CD14-positive monocyte (primary cell): ENCODE measurements around the gene TLR10. TPM values are rescaled to one million over a fixed set of nuclear protein-coding genes. Genes with fewer than 3 reads are reported as not detected.

Experiments used
- DNase-seq, 3 donors: peaks; one replicate each; pipeline ENCODE4 v3.0.0-alpha.2; 2011 to 2022
- H2AFZ ChIP-seq: 2 replicates; pipeline ENCODE4 v1.6.0; 2012; ENCODE audit warnings: mild to moderate bottlenecking, low read depth, low read length, inconsistent platforms; ENCODE audit not compliant: insufficient read depth, poor library complexity, severe bottlenecking
- H3K27ac ChIP-seq, 2 donors: 1 replicate in 1 of 2; 2 replicates in 1 of 2; pipeline ENCODE4 v1.5.1; 2012 to 2013; ENCODE audit warnings: low read length in 2 of 2, control low read depth in 1 of 2, inconsistent platforms in 1 of 2, low read depth in 1 of 2, mild to moderate bottlenecking in 1 of 2
- H3K27me3 ChIP-seq, 2 donors: one replicate each; pipeline versions ENCODE4 v1.6.0 to v1.6.1; 2011 to 2013; ENCODE audit warnings: low read length in 2 of 2; ENCODE audit not compliant: control insufficient read depth in 2 of 2, insufficient read depth in 2 of 2
- H3K36me3 ChIP-seq, 2 donors: replicated peaks in 1 of 2; 1 replicate in 1 of 2; 2 replicates in 1 of 2; pipeline versions ENCODE4 v1.5.1 to v1.6.1; 2012 to 2013; ENCODE audit warnings: low read length in 2 of 2, control low read depth in 1 of 2, inconsistent platforms in 1 of 2, mild to moderate bottlenecking in 1 of 2; ENCODE audit not compliant: insufficient read depth in 2 of 2, control insufficient read depth in 1 of 2
- H3K4me1 ChIP-seq, 2 donors: 1 replicate in 1 of 2; 2 replicates in 1 of 2; pipeline versions ENCODE4 v1.5.1 to v1.6.1; 2012 to 2013; ENCODE audit warnings: low read length in 2 of 2, control low read depth in 1 of 2, inconsistent platforms in 1 of 2, mild to moderate bottlenecking in 1 of 2, moderate library complexity in 1 of 2; ENCODE audit not compliant: insufficient read depth in 2 of 2, control insufficient read depth in 1 of 2
- H3K4me2 ChIP-seq: replicated peaks from 2 replicates; pipeline ENCODE3; 2012; ENCODE audit warnings: low read length, moderate library complexity, mild to moderate bottlenecking; ENCODE audit not compliant: poor library complexity, severe bottlenecking; ENCODE audit errors: extremely low read depth
- H3K4me3 ChIP-seq, 3 experiments: fragments of 200-600 bp in 1 of 3; sonication (generic) in 1 of 3; replicated peaks in 1 of 3; 1 replicate in 2 of 3; 2 replicates in 1 of 3; pipeline ENCODE4 v1.5.1; 2011 to 2013; ENCODE audit warnings: low read length in 3 of 3, mild to moderate bottlenecking in 3 of 3, control low read depth in 2 of 3, low read depth in 2 of 3, inconsistent platforms in 1 of 3, moderate library complexity in 1 of 3
- H3K79me2 ChIP-seq: 2 replicates; pipeline ENCODE4 v1.6.0; 2012; ENCODE audit warnings: mild to moderate bottlenecking, control low read depth, inconsistent platforms, low read length, moderate library complexity; ENCODE audit not compliant: insufficient read depth
- H3K9ac ChIP-seq: 2 replicates; pipeline ENCODE4 v1.6.0; 2017; ENCODE audit warnings: low read length, mild to moderate bottlenecking; ENCODE audit not compliant: insufficient read depth, poor library complexity, severe bottlenecking
- H3K9me3 ChIP-seq, 2 donors: replicated peaks in 1 of 2; 1 replicate in 1 of 2; 2 replicates in 1 of 2; pipeline versions ENCODE4 v1.5.1 to v1.6.1; 2012 to 2013; ENCODE audit warnings: low read length in 2 of 2, control low read depth in 1 of 2; ENCODE audit not compliant: control insufficient read depth in 1 of 2, insufficient read depth in 1 of 2
- H4K20me1 ChIP-seq: 2 replicates; pipeline ENCODE4 v1.6.0; 2012; ENCODE audit warnings: mild to moderate bottlenecking, low read length, control low read depth, moderate library complexity; ENCODE audit not compliant: insufficient read depth
- H3K27ac Mint-ChIP-seq, 7 donors: one replicate each; pipeline ENCODE4 v1.8.0; 2020; ENCODE audit warnings: mild to moderate bottlenecking in 7 of 7, mixed read lengths in 7 of 7, moderate library complexity in 6 of 7, inconsistent platforms in 2 of 7
- H3K27me3 Mint-ChIP-seq, 3 donors: one replicate each; pipeline ENCODE4 v1.8.0; 2021 to 2022; ENCODE audit warnings: low read depth in 3 of 3, mild to moderate bottlenecking in 3 of 3, mixed read lengths in 3 of 3, moderate library complexity in 3 of 3, inconsistent platforms in 1 of 3
- H3K36me3 Mint-ChIP-seq, 2 donors: one replicate each; pipeline ENCODE4 v1.8.0; 2020; ENCODE audit warnings: mixed read lengths in 2 of 2, inconsistent platforms in 1 of 2, mild to moderate bottlenecking in 1 of 2
- H3K4me1 Mint-ChIP-seq: one replicate; pipeline ENCODE4 v1.8.0; 2020; ENCODE audit warnings: mild to moderate bottlenecking, mixed read lengths
- H3K4me3 Mint-ChIP-seq, 2 donors: one replicate each; pipeline ENCODE4 v1.8.0; 2020; ENCODE audit warnings: mild to moderate bottlenecking in 2 of 2, mixed read lengths in 2 of 2, moderate library complexity in 1 of 2
- H3K9me3 Mint-ChIP-seq, 7 donors: one replicate each; pipeline ENCODE4 v1.8.0; 2020 to 2022; ENCODE audit warnings: mixed read lengths in 7 of 7, mild to moderate bottlenecking in 6 of 7, moderate library complexity in 6 of 7, inconsistent platforms in 2 of 7
- WGBS: methylation state at CpG from one replicate; pipeline ENCODE4 v1.1.5; 2013; ENCODE audit warnings: missing lambda C conversion rate; ENCODE audit not compliant: insufficient coverage; 5-methylcytosine and 5-hydroxymethylcytosine counted together
- intact Hi-C, 2 donors: fragments of 100-400 bp; cut with micrococcal nuclease; formaldehyde crosslinking; loops; one replicate each; pipeline versions ENCODE4 v1.15.0 to v1.15.1; 2023
- polyA plus RNA-seq, 3 donors: library from polyadenylated mRNA; depleted of rRNA in 1 of 3; unstranded in 2 of 3; stranded (reverse) in 1 of 3; fragments of 300-500 nt in 2 of 3; fragments of >200 nt in 1 of 3; fragmentation: Illumina TruSeq in 2 of 3; gene quantifications; 1 replicate in 2 of 3; 2 replicates in 1 of 3; pipeline ENCODE4 v1.2.3, GENCODE V29; 2012 to 2021
- TF ChIP-seq, protein P1 (sequence below): fragments of 200-600 bp; IDR thresholded peaks from one replicate; pipeline ENCODE4 v1.8.0; 2022; ENCODE audit warnings: antibody characterized with exemption, mild to moderate bottlenecking

TLR10 gene
- polyA plus RNA-seq, 3 donors = 1.1 to 1.2 (median 1.1) TPM

DNA sequence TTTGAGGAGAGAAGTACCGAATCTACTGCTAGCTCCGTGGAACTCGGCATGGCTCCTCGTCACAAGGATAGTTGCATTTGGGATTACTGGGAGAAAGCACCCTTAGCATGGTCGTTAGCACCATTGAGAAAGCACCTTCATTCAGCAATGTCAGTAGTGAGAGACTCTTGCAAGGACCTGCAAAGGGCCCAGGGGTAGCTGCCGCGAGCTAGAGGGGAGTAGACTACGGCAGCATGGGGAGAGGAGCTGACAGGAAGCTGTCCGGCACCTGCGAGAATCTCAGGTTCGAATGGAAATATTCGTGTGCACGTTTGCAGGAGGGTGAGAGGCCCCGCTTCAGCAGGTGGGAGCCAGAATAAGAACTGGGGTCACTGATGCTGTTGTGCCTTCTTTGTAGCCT is 20.2 kb downstream of the TLR10 start:
- TF ChIP-seq, protein P1, sequence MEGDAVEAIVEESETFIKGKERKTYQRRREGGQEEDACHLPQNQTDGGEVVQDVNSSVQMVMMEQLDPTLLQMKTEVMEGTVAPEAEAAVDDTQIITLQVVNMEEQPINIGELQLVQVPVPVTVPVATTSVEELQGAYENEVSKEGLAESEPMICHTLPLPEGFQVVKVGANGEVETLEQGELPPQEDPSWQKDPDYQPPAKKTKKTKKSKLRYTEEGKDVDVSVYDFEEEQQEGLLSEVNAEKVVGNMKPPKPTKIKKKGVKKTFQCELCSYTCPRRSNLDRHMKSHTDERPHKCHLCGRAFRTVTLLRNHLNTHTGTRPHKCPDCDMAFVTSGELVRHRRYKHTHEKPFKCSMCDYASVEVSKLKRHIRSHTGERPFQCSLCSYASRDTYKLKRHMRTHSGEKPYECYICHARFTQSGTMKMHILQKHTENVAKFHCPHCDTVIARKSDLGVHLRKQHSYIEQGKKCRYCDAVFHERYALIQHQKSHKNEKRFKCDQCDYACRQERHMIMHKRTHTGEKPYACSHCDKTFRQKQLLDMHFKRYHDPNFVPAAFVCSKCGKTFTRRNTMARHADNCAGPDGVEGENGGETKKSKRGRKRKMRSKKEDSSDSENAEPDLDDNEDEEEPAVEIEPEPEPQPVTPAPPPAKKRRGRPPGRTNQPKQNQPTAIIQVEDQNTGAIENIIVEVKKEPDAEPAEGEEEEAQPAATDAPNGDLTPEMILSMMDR = no peak
- H3K9me3 ChIP-seq = no peaks in the 10 kb centered on the region
- no peak for DNase-seq
- Mint-ChIP-seq H3K36me3 (peaks cover 6 to 9% of the 10 kb centered on the region in 2 donors), H3K4me1 (peaks cover 67% of the 10 kb centered on the region), H3K27ac (peak overlapping the region; percentile 68 to 100 (median 99)), H3K27me3 (no peaks in the 10 kb centered on the region), H3K9me3 (peaks cover 0 to 11% (median 5%) of the 10 kb centered on the region in 7 donors), H3K4me3 (no peak overlapping the region)
- intact Hi-C loops = loop anchor here in 1 of 2 donors (5.0 kb wide), 1 partner anchor 95 kb away; the partner anchor contains the start of gene TLR6
- H3K27ac ChIP-seq = peak overlapping the region; percentile 85 to 95
- H3K4me1 ChIP-seq = peaks cover 58 to 76% of the 10 kb centered on the region in 2 donors
- no peak overlapping the region for H3K9ac ChIP-seq
- peak overlapping the region in 1 of 3 experiments; percentile 57 for H3K4me3 ChIP-seq
- WGBS = 93% methylated on average over 14 of the region's 14 CpGs
- H3K36me3 ChIP-seq = no peaks in the 10 kb centered on the region
- H3K4me2 ChIP-seq = peak overlapping the region; percentile 64
- H3K27me3 ChIP-seq = no peaks in the 10 kb centered on the region
- H4K20me1 ChIP-seq = no peaks in the 10 kb centered on the region
- no peak overlapping the region for H2AFZ ChIP-seq
- H3K79me2 ChIP-seq = peaks cover 10% of the 10 kb centered on the region

DNA sequence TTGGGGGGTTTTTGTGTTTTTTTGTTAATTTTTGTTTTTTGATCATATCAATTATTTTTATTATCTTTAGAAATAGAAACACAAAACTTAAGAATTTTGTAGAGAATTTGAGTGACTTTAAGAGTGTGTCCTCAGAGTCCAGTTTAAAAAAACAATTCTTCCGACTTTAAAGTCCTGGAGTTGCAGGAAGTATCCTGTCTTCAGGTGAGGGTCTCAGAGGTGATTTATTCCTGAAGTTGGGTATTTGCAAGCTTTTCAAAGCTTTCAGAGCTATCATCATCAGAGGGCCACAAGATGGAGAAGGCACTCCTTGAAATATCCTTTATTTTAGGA is 23.0 kb downstream of the TLR10 start:
- Histone ChIP-seq H3K9ac (no peak overlapping the region), H3K36me3 (no peaks in the 10 kb centered on the region), H3K27me3 (no peaks in the 10 kb centered on the region), H3K4me3 (no peak overlapping the region), H3K79me2 (peaks cover 10% of the 10 kb centered on the region), H3K27ac (peak overlapping the region in 1 of 2 donors; percentile 95), H4K20me1 (no peaks in the 10 kb centered on the region), H2AFZ (peak overlapping the region; percentile 55), H3K9me3 (no peaks in the 10 kb centered on the region), H3K4me1 (peaks cover 61 to 75% of the 10 kb centered on the region in 2 donors), H3K4me2 (peak overlapping the region; percentile 30)
- no CpG with 5 or more reads among the region's 1 CpG for WGBS
- Mint-ChIP-seq H3K9me3 (no peaks in the 10 kb centered on the region), H3K4me1 (peaks cover 61% of the 10 kb centered on the region), H3K4me3 (no peak overlapping the region), H3K36me3 (no peaks in the 10 kb centered on the region), H3K27me3 (no peaks in the 10 kb centered on the region), H3K27ac (peak overlapping the region in 2 of 7 donors; percentile 70 to 74)
- TF ChIP-seq, protein P1 = peak; percentile 64
- intact Hi-C loops = loop anchor here (2.0 to 10.0 kb wide), 3 partner anchors 45 to 101 kb away; partner anchors contain the start of genes TLR1 (in 1 of the 2) and TLR6 (in 1 of the 2)
- DNase-seq = no peak
